Astrocyte (in vitro differentiated cells and primary cell): ENCODE results near the gene HECW1. TPM values are rescaled to one million over a fixed set of nuclear protein-coding genes. Genes with fewer than 3 reads are reported as not detected.

Experiments
- DNase-seq: peaks from one replicate; pipeline ENCODE4 v3.0.0-alpha.2; 2010; ENCODE audit warnings: low read depth
- FAIRE-seq: peaks from 2 replicates; lab custom pipeline; 2011; peaks lifted over from hg19 to GRCh38; lab: Jason Lieb, UNC
- H2AFZ ChIP-seq: 2 replicates; pipeline ENCODE4 v1.6.0; 2012; ENCODE audit warnings: low read depth, low read length, inconsistent platforms
- H3K27ac ChIP-seq: 2 replicates; pipeline ENCODE4 v1.5.1; 2011; ENCODE audit warnings: low read depth, low read length, inconsistent platforms
- H3K27me3 ChIP-seq: 2 replicates; pipeline ENCODE4 v1.6.0; 2011; ENCODE audit warnings: low read length, inconsistent platforms; ENCODE audit not compliant: insufficient read depth
- H3K36me3 ChIP-seq: 2 replicates; pipeline ENCODE4 v1.5.1; 2011; ENCODE audit warnings: low read length, inconsistent platforms; ENCODE audit not compliant: insufficient read depth
- H3K4me1 ChIP-seq: 2 replicates; pipeline ENCODE4 v1.5.1; 2011; ENCODE audit warnings: low read length, inconsistent platforms; ENCODE audit not compliant: insufficient read depth
- H3K4me2 ChIP-seq: 2 replicates; pipeline ENCODE4 v1.6.0; 2012; ENCODE audit warnings: low read length, inconsistent platforms
- H3K4me3 ChIP-seq: 2 replicates; pipeline ENCODE4 v1.5.1; 2011; ENCODE audit warnings: low read depth, mild to moderate bottlenecking, low read length, inconsistent platforms; ENCODE audit not compliant: insufficient read depth
- H3K79me2 ChIP-seq: 2 replicates; pipeline ENCODE4 v1.6.0; 2012; ENCODE audit warnings: mild to moderate bottlenecking, low read length, inconsistent platforms; ENCODE audit not compliant: insufficient read depth
- H3K9ac ChIP-seq: 2 replicates; pipeline ENCODE4 v1.6.0; 2012; ENCODE audit warnings: mild to moderate bottlenecking, low read length, inconsistent platforms
- H3K9me3 ChIP-seq: 2 replicates; pipeline ENCODE4 v1.5.1; 2012; ENCODE audit warnings: low read depth, mild to moderate bottlenecking, low read length, inconsistent platforms; ENCODE audit not compliant: insufficient read depth
- H4K20me1 ChIP-seq: 2 replicates; pipeline ENCODE4 v1.6.0; 2012; ENCODE audit warnings: low read length, inconsistent platforms; ENCODE audit not compliant: insufficient read depth
- H3K27ac Mint-ChIP-seq: one replicate; pipeline ENCODE4 v1.8.0; 2021; ENCODE audit warnings: mild to moderate bottlenecking, mixed read lengths; ENCODE audit not compliant: unreplicated experiment
- H3K27me3 Mint-ChIP-seq: one replicate; pipeline ENCODE4 v1.8.0; 2021; ENCODE audit warnings: low read depth, mixed read lengths; ENCODE audit not compliant: unreplicated experiment
- H3K36me3 Mint-ChIP-seq: one replicate; pipeline ENCODE4 v1.8.0; 2021; ENCODE audit warnings: low read depth, mixed read lengths; ENCODE audit not compliant: unreplicated experiment
- H3K4me1 Mint-ChIP-seq: one replicate; pipeline ENCODE4 v1.8.0; 2021; ENCODE audit warnings: low read depth, mixed read lengths; ENCODE audit not compliant: unreplicated experiment
- H3K4me3 Mint-ChIP-seq: one replicate; pipeline ENCODE4 v1.8.0; 2021; ENCODE audit warnings: mild to moderate bottlenecking, moderate library complexity, mixed read lengths; ENCODE audit not compliant: unreplicated experiment
- H3K9me3 Mint-ChIP-seq: one replicate; pipeline ENCODE4 v1.8.0; 2021; ENCODE audit warnings: mild to moderate bottlenecking, mixed read lengths; ENCODE audit not compliant: unreplicated experiment
- CTCF ChIP-seq: IDR thresholded peaks from 2 replicates; pipeline ENCODE4 v1.5.1; 2011; ENCODE audit warnings: low read depth, mild to moderate bottlenecking, inconsistent platforms, low read length, moderate library complexity; ENCODE audit not compliant: insufficient read depth
- EZH2 ChIP-seq: IDR thresholded peaks from 2 replicates; pipeline ENCODE4 v1.6.1; 2012; ENCODE audit warnings: mild to moderate bottlenecking, low read length, inconsistent platforms; ENCODE audit not compliant: insufficient read depth
- total RNA-seq: library from RNA; stranded (reverse); gene quantifications from 2 replicates; pipeline ENCODE4 v1.2.1, GENCODE V29; 2021

HECW1 gene
- total RNA-seq, 1 donor from 2014 or later = 3.3 TPM

DNA sequence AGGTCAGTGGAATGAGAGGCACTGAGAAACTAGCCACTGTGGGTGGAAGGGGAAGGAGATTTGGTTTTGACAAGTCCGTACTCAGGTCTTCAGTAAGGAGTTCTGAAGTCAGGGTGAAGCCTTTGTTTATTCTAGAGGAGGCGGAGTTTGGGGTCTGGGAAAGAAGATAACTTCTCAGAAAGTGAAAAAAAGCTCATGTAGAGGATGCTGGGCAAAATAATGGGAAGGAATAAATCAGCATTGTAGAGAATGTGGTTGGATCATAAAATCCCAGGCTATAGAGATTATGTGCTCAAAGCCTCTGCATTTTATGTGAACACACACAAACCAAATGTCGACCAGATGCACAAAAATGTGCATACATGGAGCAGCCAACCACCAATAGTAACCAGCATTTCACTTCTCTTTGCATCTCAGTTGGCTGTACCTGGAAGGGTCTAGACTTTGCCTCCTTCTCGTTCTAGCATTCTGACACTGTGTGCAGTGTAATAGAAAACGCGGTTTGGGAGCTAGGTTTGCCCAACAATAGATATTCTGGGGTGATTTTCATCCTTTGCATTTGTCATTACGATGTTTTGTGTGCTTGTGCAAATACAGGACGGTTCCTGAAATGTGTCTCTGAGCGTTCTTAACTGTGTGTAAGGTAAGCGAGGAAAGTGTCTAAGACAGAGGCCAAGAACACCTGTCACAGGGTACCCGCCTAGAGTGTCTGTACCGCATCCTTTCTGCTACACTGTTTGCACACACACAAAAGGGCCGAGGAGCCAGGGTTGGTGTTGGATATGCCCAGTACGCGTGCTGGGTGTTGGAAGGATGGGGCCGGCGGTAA is 603 bp upstream of the HECW1 start:
- DNase-seq (no peak), FAIRE-seq (no peak)
- H3K27me3 Mint-ChIP-seq = peaks cover 31% of the 10 kb centered on the region
- H3K27ac Mint-ChIP-seq = no peak overlapping the region
- Histone ChIP-seq H3K4me2 (peak overlapping the region; percentile 88), H3K27ac (no peak overlapping the region), H2AFZ (no peak overlapping the region), H3K79me2 (no peaks in the 10 kb centered on the region), H3K4me1 (peaks cover 14% of the 10 kb centered on the region), H3K27me3 (peaks cover 31% of the 10 kb centered on the region), H3K36me3 (no peaks in the 10 kb centered on the region), H3K9ac (no peak overlapping the region), H4K20me1 (no peaks in the 10 kb centered on the region), H3K9me3 (no peaks in the 10 kb centered on the region), H3K4me3 (no peak overlapping the region)
- no peaks in the 10 kb centered on the region for H3K9me3 Mint-ChIP-seq
- TF ChIP-seq CTCF (no peak), EZH2 (no peak)
- H3K4me3 Mint-ChIP-seq = peak overlapping the region; percentile 87
- H3K36me3 Mint-ChIP-seq = peaks cover 1% of the 10 kb centered on the region
- H3K4me1 Mint-ChIP-seq = peaks cover 15% of the 10 kb centered on the region

DNA sequence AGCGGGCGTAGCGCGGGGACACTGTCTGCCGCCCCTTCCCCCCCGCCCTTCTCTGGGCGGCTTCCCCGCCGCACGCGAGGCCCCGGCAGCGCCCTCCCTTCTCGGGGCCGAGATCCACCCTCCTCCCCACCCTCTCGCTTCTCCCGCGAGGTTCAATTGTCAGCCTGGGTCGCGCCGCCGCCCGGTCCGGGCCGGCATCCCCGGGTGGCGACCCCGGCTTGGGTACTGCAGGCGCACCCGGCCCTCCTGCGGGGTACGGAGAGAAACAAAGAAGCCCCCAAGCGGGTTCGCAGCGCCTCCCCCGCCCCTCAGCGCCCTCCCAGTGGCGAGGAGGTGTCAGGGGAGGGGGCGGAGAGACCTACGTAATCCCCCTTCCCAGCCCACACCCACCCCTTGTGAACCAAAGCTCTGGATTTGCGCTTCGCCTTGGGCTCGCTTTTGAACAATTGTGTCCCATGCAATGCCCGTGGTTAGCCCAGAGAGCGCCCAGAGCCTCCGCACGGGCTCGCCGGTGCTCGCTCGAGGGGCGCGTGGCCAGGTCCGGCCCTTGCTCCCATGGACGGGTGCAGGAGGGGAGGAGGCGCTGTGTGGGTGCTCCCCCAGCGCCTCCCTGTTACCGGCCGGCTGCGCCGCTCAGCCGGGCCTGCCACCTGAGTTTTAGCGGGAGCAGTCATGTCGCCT is 634 bp downstream of the HECW1 start:
- Histone ChIP-seq H4K20me1 (no peaks in the 10 kb centered on the region), H3K9ac (peak overlapping the region; percentile 30), H3K4me1 (peaks cover 14% of the 10 kb centered on the region), H3K4me2 (peak overlapping the region; percentile 88), H3K27me3 (peaks cover 31% of the 10 kb centered on the region), H3K9me3 (no peaks in the 10 kb centered on the region), H3K36me3 (no peaks in the 10 kb centered on the region), H3K79me2 (no peaks in the 10 kb centered on the region), H2AFZ (peak overlapping the region; percentile 57), H3K4me3 (peak overlapping the region; percentile 50), H3K27ac (no peak overlapping the region)
- peak; percentile 85 for TF ChIP-seq EZH2
- TF ChIP-seq CTCF = no peak
- Mint-ChIP-seq H3K4me1 (peaks cover 26% of the 10 kb centered on the region), H3K9me3 (no peaks in the 10 kb centered on the region), H3K4me3 (peak overlapping the region; percentile 87), H3K27ac (no peak overlapping the region), H3K36me3 (peaks cover 1% of the 10 kb centered on the region), H3K27me3 (peaks cover 31% of the 10 kb centered on the region)
- FAIRE-seq = no peak
- DNase-seq = peak; percentile 57
